Activated CD8-positive, alpha-beta T cell treated with anti-CD3 and anti-CD28 coated beads for 36 hours (primary cell): ENCODE data around the gene C8G. TPM values are rescaled to one million over a fixed set of nuclear protein-coding genes. Genes with fewer than 3 reads are reported as not detected.

Source experiments
- ATAC-seq: fragments of 200-7000 bp; cut with Tn5 transposase; one replicate; pipeline ENCODE4 v1.10.0; 2021; ENCODE audit warnings: mild to moderate bottlenecking, moderate library complexity
- CTCF ChIA-PET: fragments of 350-600 bp; sonication (Branson Sonifier 250); formaldehyde crosslinking; loops from one replicate; lab custom pipeline; 2021; ENCODE audit warnings: antibody characterized with exemption; lab: Charles Lee
- POLR2A ChIA-PET: fragments of 350-600 bp; sonication (Branson Sonifier 250); formaldehyde crosslinking; loops from one replicate; lab custom pipeline; 2021; ENCODE audit warnings: antibody characterized with exemption; lab: Charles Lee
- DNase-seq: peaks from one replicate; pipeline ENCODE4 v3.0.0-alpha.2; 2020
- H3K27ac Mint-ChIP-seq: one replicate; pipeline ENCODE4 v1.8.0; 2021; ENCODE audit warnings: mild to moderate bottlenecking, mixed read lengths
- H3K27me3 Mint-ChIP-seq: one replicate; pipeline ENCODE4 v1.8.0; 2021; ENCODE audit warnings: mixed read lengths
- H3K36me3 Mint-ChIP-seq: one replicate; pipeline ENCODE4 v1.8.0; 2021; ENCODE audit warnings: low read depth, mixed read lengths
- H3K4me1 Mint-ChIP-seq: one replicate; pipeline ENCODE4 v1.8.0; 2021; ENCODE audit warnings: low read depth, mixed read lengths
- H3K4me3 Mint-ChIP-seq: one replicate; pipeline ENCODE4 v1.8.0; 2021; ENCODE audit warnings: mild to moderate bottlenecking, moderate library complexity, mixed read lengths
- H3K9me3 Mint-ChIP-seq: one replicate; pipeline ENCODE4 v1.8.0; 2021; ENCODE audit warnings: mixed read lengths
- CTCF ChIP-seq: fragments of 200-600 bp; IDR thresholded peaks from one replicate; pipeline ENCODE4 v1.8.0; 2022; ENCODE audit warnings: antibody characterized with exemption, mild to moderate bottlenecking
- intact Hi-C: fragments of 100-400 bp; cut with micrococcal nuclease; formaldehyde crosslinking; loops from one replicate; pipeline ENCODE4 v1.10.0; 2022
- total RNA-seq, 2 experiments: library from RNA; stranded (reverse); gene quantifications; one replicate each; pipeline ENCODE4 v1.2.3, GENCODE V29; 2021

The C8G gene
- total RNA-seq, 2 experiments from 2014 or later, result 0.83 TPM; not detected in 1

- peak overlapping the region; percentile 10 for H3K27ac Mint-ChIP-seq
- TF ChIP-seq CTCF, result no peak
- H3K27me3 Mint-ChIP-seq, result no peaks in the 10 kb centered on the region
- ATAC-seq (no peak), DNase-seq (no peak)
- POLR2A ChIA-PET, result interaction anchor here (0.6 to 0.8 kb wide), 2 partner anchors 56 to 61 kb away, joined by 3 to 8 read pairs; partner anchors contain the start of gene PAXX
- no peak overlapping the region for H3K4me3 Mint-ChIP-seq
- CTCF ChIA-PET, result no interaction called here
- peaks cover 22% of the 10 kb centered on the region for H3K36me3 Mint-ChIP-seq
- intact Hi-C loops, result no loop called here
- no peaks in the 10 kb centered on the region for H3K9me3 Mint-ChIP-seq
- peaks cover 5% of the 10 kb centered on the region for H3K4me1 Mint-ChIP-seq
These were observed 13.4 kb upstream of the C8G start for GRCh38 chr9:136931611-136932130.

GRCh38 chr9:136934277-136934676, 10.8 kb upstream of the C8G start:
- DNase-seq (no peak), ATAC-seq (no peak)
- POLR2A ChIA-PET, result interaction anchor here (1.3 kb wide), 1 partner anchor 131 kb away, joined by 3 read pairs; no protein-coding TSS in a partner anchor
- no peak for TF ChIP-seq CTCF
- Mint-ChIP-seq H3K9me3 (no peaks in the 10 kb centered on the region), H3K4me3 (no peak overlapping the region), H3K27ac (no peak overlapping the region), H3K36me3 (peaks cover 17% of the 10 kb centered on the region), H3K27me3 (no peaks in the 10 kb centered on the region), H3K4me1 (peaks cover 5% of the 10 kb centered on the region)
- CTCF ChIA-PET, result interaction anchor here (0.9 kb wide), 1 partner anchor 14 kb away, joined by 3 read pairs; no protein-coding TSS in a partner anchor
- intact Hi-C loops, result no loop called here

- intact Hi-C loops, result no loop called here
- CTCF ChIA-PET, result interaction anchor here (1.7 kb wide), 1 partner anchor 133 kb away, joined by 4 read pairs; no protein-coding TSS in a partner anchor
- H3K36me3 Mint-ChIP-seq, result peaks cover 22% of the 10 kb centered on the region
These were observed 9.4 kb upstream of the C8G start for GRCh38 chr9:136935651-136936050.

GRCh38 chr9:136936645-136937170, 8.3 kb upstream of the C8G start:
- no peak for TF ChIP-seq CTCF
- ChIA-PET POLR2A (interaction anchor here (0.6 to 1.0 kb wide), 5 partner anchors 31 to 121 kb away, joined by 3 to 4 read pairs (median 3); partner anchors contain the start of gene MAMDC4), CTCF (interaction anchor here (1.6 to 2.1 kb wide), 3 partner anchors 94 to 132 kb away, joined by 4 to 10 read pairs (median 6); partner anchors contain the start of gene AJM1)
- H3K9me3 Mint-ChIP-seq, result no peaks in the 10 kb centered on the region
- intact Hi-C loops, result no loop called here
- peaks cover 4% of the 10 kb centered on the region for H3K4me1 Mint-ChIP-seq
- ATAC-seq (no peak), DNase-seq (no peak)
- no peaks in the 10 kb centered on the region for H3K27me3 Mint-ChIP-seq
- no peak overlapping the region for H3K27ac Mint-ChIP-seq
- no peak overlapping the region for H3K4me3 Mint-ChIP-seq
- H3K36me3 Mint-ChIP-seq, result peaks cover 27% of the 10 kb centered on the region

More at GRCh38 chr9:136935651-136936050, 9.4 kb upstream of the C8G start:
- H3K9me3 Mint-ChIP-seq, result no peaks in the 10 kb centered on the region
- H3K27ac Mint-ChIP-seq, result no peak overlapping the region
- H3K27me3 Mint-ChIP-seq, result no peaks in the 10 kb centered on the region
- ATAC-seq, result no peak
- H3K4me1 Mint-ChIP-seq, result peaks cover 5% of the 10 kb centered on the region
- POLR2A ChIA-PET, result interaction anchor here (0.6 kb wide), 1 partner anchor 35 kb away, joined by 3 read pairs; no protein-coding TSS in a partner anchor
- no peak for TF ChIP-seq CTCF
- H3K4me3 Mint-ChIP-seq, result no peak overlapping the region
- DNase-seq, result no peak
